ENCODE measurements around the gene PSTPIP2. TPM values are rescaled to one million over a fixed set of nuclear protein-coding genes. Genes with fewer than 3 reads are reported as not detected.

Gene PSTPIP2
- total RNA-seq, 2 donors from 2014 or later = 1.6 to 4.4 TPM

GRCh38 chr18:46046126-46046525 is 25.9 kb downstream of the PSTPIP2 start:
- ATAC-seq = no peak
- Histone ChIP-seq H3K27me3 (no peaks in the 10 kb centered on the region), H3K4me1 (peaks cover 3% of the 10 kb centered on the region), H3K4me3 (no peak overlapping the region), H3K9me3 (no peaks in the 10 kb centered on the region), H3K27ac (no peak overlapping the region), H3K36me3 (replicated peaks in 1 of 2; ENCODE audit: insufficient read depth in 1 of 2, low read depth in 2 of 2) (no peaks in the 10 kb centered on the region)
- intact Hi-C loops (cut with DNase I) = no loop called here
- WGBS, 2 donors = 97 to 100% methylated on average over 5 to 6 of the region's 6 CpGs
- TF ChIP-seq POLR2A (IDR thresholded peaks at IDR 0.05) (no peak), CTCF (IDR thresholded peaks at IDR 0.05) (no peak)
- DNase-seq = no peak

GRCh38 chr18:46042571-46043123 is 29.4 kb downstream of the PSTPIP2 start:
- DNase-seq = no peak
- H3K27ac ChIP-seq = no peak overlapping the region
- H3K9me3 ChIP-seq = no peaks in the 10 kb centered on the region
- no peaks in the 10 kb centered on the region for H3K36me3 ChIP-seq (replicated peaks in 1 of 2; ENCODE audit: insufficient read depth in 1 of 2, low read depth in 2 of 2)
- no peak for TF ChIP-seq CTCF (IDR thresholded peaks at IDR 0.05)
- no peaks in the 10 kb centered on the region for H3K27me3 ChIP-seq
- intact Hi-C loops (cut with DNase I) = no loop called here
- ATAC-seq = no peak
- no peak overlapping the region for H3K4me3 ChIP-seq
- WGBS, 2 donors = 48 to 64% methylated on average over 3 of the region's 3 CpGs
- no peaks in the 10 kb centered on the region for H3K4me1 ChIP-seq

- TF ChIP-seq CTCF (IDR thresholded peaks at IDR 0.05) (no peak), POLR2A (IDR thresholded peaks at IDR 0.05) (no peak)
- intact Hi-C loops (cut with DNase I) = no loop called here
- peak in 1 of 4 donors; percentile 6 for DNase-seq
- 78 to 83% methylated on average over 5 of the region's 5 CpGs for WGBS, 2 donors
- H3K36me3 ChIP-seq (replicated peaks in 1 of 2; ENCODE audit: insufficient read depth in 1 of 2, low read depth in 2 of 2) = no peaks in the 10 kb centered on the region
- H3K27ac ChIP-seq = no peak overlapping the region
- ATAC-seq = no peak
- no peaks in the 10 kb centered on the region for H3K9me3 ChIP-seq
- no peak overlapping the region for H3K4me3 ChIP-seq
- no peaks in the 10 kb centered on the region for H3K4me1 ChIP-seq
- H3K27me3 ChIP-seq = no peaks in the 10 kb centered on the region
Observed at GRCh38 chr18:46040747-46041104, 31.3 kb downstream of the PSTPIP2 start.

- H3K9me3 ChIP-seq = no peaks in the 10 kb centered on the region
- H3K4me3 ChIP-seq = no peak overlapping the region
- no peaks in the 10 kb centered on the region for H3K36me3 ChIP-seq (replicated peaks in 1 of 2; ENCODE audit: insufficient read depth in 1 of 2, low read depth in 2 of 2)
- intact Hi-C loops (cut with DNase I) = no loop called here
- DNase-seq (no peak), ATAC-seq (no peak)
- H3K27me3 ChIP-seq = no peaks in the 10 kb centered on the region
- 72% methylated on average over 5 of the region's 5 CpGs for WGBS, 2 donors
- no peak overlapping the region for H3K27ac ChIP-seq
- H3K4me1 ChIP-seq = no peaks in the 10 kb centered on the region
- no peak for TF ChIP-seq CTCF (IDR thresholded peaks at IDR 0.05)
- TF ChIP-seq POLR2A (IDR thresholded peaks at IDR 0.05) = no peak
Observed at GRCh38 chr18:46040033-46040746, 31.9 kb downstream of the PSTPIP2 start.
